H54 (cell line): ENCODE data around the gene CCRL2.
"Not testable (repeated sequence)": the region's sequence is repeated elsewhere in the genome, so short reads cannot be mapped to it uniquely, and the experiment has no call there.

Source experiments
- DNase-seq: peaks from one replicate; pipeline ENCODE4 v3.0.0; 2011; ENCODE audit warnings: low spot score, mixed read lengths; ENCODE audit not compliant: insufficient read length
- FAIRE-seq: peaks from 3 replicates; lab custom pipeline; 2011; peaks lifted over from hg19 to GRCh38; lab: Jason Lieb, UNC
- POLR2A ChIP-seq: IDR thresholded peaks from 2 replicates; pipeline ENCODE4 v1.6.1; 2011; ENCODE audit warnings: low read depth, mild to moderate bottlenecking, low read length

The CCRL2 gene

DNA sequence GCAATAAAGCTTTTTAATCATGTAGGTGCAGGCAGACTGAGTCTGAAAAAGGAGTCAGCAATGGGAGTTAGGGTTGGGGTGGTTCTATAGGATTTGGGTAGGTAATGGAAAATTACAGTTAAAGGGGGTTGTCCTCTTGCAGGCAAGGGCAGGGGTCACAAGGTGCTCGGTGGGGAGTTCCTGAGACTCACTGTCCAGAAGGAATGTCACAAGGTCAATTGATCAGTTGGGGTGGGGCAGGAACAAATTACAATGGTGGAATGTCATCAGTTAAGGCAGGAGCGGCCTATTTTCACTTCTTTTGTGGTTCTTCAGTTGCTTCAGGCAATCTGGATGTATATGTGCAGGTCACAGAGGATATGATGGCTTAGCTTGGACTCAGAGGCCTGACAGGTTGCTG is 14.0 kb upstream of the CCRL2 start:
- FAIRE-seq = no peak
- no peak for DNase-seq
- no peak for TF ChIP-seq POLR2A

DNA sequence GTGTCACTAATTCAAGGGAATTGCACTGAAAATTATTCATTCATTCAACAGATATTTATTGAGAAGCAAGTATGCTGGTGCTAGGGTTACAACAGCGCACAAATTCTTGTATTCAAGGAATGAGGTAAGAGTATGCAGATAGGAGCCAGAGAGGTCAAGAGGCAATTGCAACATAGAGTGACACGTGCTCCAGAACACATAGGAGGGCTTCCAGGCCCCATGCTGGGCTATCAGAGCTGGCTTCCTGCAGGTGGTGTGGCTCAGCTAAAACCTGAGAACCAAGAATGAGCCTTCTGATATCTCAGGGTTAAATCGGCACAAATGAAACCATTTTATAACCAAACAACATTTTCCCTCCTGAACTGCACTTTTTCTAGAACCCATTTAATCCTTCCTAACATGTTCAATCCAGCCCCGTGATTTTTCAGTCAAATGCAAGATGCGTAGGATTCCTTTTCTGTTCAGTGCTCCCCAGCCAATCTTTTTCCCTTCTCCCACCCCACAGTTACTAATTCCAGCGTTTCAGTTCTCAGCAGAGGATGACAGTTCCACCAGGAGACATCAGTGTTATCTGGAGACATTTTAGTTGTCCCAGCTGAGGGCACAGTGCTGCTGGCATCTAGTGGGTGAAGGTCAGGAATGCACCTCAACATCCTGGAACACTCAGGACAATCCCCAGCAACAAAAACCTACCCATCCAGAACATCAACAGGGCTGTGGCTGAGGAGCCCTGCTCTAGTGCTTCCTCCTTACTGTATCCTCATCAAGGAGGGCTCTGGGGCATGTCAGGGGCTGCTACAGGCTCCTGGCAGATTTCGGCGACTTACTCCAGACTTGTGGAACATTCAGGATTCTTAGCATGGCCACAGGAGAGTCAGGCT is 13.3 kb upstream of the CCRL2 start:
- FAIRE-seq = no peak
- no peak for TF ChIP-seq POLR2A
- no peak for DNase-seq

DNA sequence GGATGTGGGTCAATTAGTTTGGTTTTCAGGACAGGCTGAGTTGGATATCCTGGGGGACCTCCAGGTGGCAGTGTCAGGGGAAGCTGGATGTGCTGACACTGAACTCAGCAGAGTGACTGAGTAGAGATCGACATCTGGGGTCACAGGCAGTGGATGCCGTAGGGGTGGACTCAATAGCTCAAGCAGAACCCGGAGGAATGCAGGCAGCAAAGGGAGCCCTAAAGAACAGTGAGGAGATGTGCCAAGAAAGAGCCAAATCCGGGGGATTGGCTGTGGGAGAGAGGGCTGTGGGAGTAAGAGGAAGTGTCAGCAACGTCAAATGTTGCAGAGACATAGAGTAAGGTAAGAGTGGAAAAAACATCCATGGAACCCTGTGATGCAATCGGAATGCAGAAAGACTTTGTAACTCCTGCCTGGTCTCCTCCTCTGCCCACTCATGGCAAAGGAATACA is 11.8 kb upstream of the CCRL2 start:
- no peak for TF ChIP-seq POLR2A
- FAIRE-seq (no peak), DNase-seq (no peak)

DNA sequence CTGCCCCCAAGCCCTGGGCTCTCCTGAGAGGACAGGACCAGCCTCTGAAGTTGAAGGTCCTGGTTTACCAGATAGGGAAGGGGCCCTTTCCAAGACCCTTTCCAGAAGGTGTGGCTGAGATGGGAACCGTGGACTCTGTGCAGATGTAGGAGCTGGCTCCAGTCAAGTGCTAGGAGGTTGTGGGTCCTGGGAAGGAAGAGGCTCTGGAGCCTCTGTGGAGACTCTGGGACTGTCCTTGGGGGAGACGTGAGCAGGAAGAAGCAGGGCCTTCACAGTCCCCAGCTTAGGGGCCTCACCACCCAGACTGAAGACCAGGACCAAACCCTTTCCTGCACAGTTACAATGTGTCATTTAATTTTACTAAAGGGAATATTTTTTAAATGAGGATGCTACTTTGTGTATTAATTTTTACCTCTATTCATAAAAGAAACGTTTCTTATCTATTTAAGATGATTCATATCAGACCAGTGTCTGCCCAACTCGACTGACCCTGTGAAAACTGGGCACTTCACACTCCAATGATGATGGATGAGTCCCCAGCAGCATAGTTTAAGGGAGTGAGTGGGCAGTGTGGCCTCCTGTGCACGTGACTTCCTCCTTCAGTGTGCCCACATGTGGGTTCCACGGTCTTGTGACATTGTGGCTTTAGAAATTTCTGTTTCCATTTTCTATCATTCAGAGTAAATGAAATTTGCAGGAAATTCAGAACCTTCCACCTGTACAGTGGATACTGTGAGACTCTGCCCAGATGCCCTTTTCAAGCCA is 11.1 kb upstream of the CCRL2 start:
- no peak for TF ChIP-seq POLR2A
- DNase-seq = no peak
- no peak for FAIRE-seq

- DNase-seq (no peak), FAIRE-seq (no peak)
- TF ChIP-seq POLR2A = no peak
These were observed 9.9 kb upstream of the CCRL2 start for GRCh38 chr3:46397111-46397510.

GRCh38 chr3:46398186-46398955 is 8.7 kb upstream of the CCRL2 start:
- FAIRE-seq (no peak), DNase-seq (no peak)
- TF ChIP-seq POLR2A = no peak

DNA sequence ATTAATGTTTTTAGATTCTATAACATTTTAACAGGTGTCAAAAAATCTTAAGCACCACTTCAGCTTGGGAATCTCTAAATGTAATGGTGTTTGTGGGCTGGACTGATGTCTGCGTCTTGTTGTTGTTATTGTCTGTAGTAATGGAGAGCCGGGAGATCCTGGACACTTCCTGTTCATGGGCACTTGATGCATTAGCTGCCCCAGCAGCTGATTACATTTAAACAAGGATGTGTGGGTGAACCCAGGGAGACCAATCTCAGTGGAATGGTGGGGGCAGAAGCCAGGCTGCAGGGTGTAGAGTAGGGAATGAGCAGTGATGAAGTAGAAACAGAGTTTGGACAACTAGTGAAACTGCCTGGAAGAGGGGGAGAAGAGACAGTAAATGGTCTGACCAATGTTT is 8.0 kb upstream of the CCRL2 start:
- no peak for FAIRE-seq
- no peak for DNase-seq
- no peak for TF ChIP-seq POLR2A

DNA sequence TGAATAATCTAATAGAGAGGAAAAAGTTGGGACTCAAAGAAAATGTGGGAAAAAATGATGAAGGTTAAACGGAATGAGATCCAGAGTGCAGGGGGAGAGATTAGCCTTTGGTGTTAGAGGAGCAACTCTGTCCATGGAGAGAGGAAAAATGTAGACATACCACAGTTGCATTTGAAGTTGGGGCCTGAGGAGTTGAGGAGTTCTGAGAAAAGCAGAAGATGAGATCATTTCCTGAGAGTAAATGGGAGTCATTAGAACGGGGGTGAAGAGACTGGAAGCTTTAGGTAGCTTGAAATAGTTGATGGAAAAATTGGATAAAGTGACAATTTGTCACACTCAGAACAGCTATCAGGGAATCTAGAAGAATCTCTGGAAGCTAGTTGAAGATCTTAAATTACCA is 7.5 kb upstream of the CCRL2 start:
- DNase-seq = no peak
- TF ChIP-seq POLR2A = no peak
- FAIRE-seq = no peak

DNA sequence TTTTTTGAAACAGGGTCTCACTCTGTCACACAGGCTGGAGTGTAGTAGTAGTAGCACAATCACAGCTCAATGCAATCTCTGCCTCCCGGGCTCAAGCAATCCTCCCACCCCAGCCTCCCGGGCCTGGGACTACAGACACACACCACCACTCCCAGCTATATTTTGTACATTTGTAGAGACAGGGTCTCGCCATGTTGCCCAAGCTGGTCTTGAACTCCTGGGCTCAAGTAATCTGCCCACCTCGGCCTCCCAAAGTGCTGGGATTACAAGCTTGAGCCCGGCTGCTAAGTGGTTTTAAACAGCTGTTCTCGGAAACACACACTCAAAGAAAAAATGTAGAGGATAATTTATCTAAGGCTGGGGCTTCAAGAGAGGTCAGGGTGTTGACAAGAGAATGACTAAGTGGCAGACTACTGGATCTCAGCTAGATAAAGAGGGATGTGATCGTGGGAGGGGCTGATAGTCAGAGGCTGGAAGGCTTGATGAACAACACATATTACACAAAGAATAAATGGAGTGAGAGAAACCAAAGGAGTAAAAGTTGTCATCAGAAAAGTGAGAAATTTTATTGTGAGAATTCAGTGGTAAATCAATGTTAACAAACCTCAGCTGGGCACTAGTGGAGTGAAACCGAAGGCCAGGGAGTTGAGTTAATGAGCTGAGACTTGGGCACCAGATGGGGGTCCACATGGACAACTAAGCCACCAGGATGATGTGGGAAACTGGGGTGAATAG is 6.9 kb upstream of the CCRL2 start:
- FAIRE-seq (peak; percentile 65), DNase-seq (peak; percentile 59)
- TF ChIP-seq POLR2A = no peak

DNA sequence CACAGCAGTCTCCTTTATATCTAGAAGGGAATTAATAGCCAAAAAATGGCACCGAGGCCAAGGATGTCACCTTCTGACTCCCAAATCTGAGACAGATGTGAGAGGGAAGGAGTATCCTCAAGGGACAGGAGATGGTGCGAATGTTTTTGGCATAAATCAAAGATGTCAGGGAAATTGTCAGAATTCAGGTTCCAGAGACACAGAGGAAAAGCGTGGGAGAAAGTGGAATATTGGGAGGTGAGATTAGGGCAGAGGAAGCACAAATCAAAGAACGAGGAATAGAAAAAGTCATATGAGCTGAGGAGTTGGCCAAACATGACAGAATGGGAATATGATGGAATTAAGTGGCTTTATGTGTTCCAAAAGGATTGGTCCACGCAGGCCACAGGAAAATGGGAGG is 6.2 kb upstream of the CCRL2 start:
- TF ChIP-seq POLR2A = no peak
- no peak for FAIRE-seq
- DNase-seq = no peak

DNA sequence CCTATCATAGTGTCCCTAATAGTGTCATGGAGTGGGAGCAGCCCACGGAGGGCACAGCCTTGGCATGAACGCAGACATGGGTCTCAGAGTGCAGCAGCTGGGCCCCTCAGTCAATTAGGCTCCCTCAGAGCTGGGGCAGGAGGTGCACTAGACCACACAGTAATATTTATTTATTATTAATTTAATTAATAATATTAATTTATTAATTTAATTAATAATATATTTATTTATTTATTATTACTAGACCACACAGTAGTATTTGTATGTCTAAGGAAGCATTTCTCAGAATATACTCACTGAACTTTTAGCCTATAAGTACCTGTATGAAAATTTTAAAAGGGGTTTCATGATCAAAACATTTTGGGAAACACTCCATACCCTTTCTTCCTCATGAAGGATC is 5.5 kb upstream of the CCRL2 start:
- TF ChIP-seq POLR2A = no peak
- no peak for FAIRE-seq

DNA sequence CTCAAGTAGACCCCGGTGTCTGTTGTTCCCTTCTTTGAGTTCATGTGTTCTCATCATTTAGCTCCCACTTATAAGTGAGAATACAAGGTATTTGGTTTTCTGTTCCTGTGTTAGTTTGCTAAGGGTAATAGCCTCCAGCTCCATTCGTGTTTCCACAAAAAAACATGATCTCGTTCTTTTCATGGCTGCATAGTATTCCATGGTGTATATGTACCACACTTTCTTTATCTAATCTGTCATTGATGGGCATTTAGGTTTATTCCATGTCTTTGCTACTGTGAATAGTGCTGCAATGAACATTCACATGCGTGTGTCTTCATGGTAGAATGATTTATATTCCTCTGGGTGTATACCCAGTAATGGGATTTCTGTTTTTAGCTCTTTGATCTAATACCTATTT is 4.2 kb upstream of the CCRL2 start:
- not testable (repeated sequence) for DNase-seq, FAIRE-seq

More for the DNA sequence above, 5.5 kb upstream of the CCRL2 start:
- no peak for DNase-seq
